Omental fat pad (tissue), 4 donors: ENCODE measurements around the gene DSN1. TPM values are rescaled to one million over a fixed set of nuclear protein-coding genes. Genes with fewer than 3 reads are reported as not detected.

Source experiments
- ATAC-seq: fragments of 150-250 bp; one replicate; pipeline ENCODE4 v1.9.1; 2016; ENCODE audit warnings: mild to moderate bottlenecking, moderate library complexity; ENCODE audit not compliant: low FRiP score
- DNase-seq: peaks from one replicate; pipeline ENCODE4 v3.0.0-alpha.2; 2019; ENCODE audit warnings: low spot score
- CTCF ChIP-seq, 3 donors: fragments of 450-650 bp; IDR thresholded peaks; one replicate each; pipeline ENCODE4 v1.5.1; 2016 to 2017; ENCODE audit warnings: antibody characterized with exemption in 3 of 3, mild to moderate bottlenecking in 3 of 3, moderate library complexity in 2 of 3
- total RNA-seq, 4 donors: library from RNA; depleted of rRNA; stranded (reverse); fragments of >200 nt; gene quantifications; one replicate each; pipeline ENCODE4 v1.1.0, GENCODE V29; 2016

The DSN1 gene
- total RNA-seq, 4 donors from 2014 or later, result 4.5 to 13.9 (median 5.0) TPM

GRCh38 chr20:36818185-36818584, 44.6 kb upstream of the DSN1 start:
- no peak for ATAC-seq
- no peak for TF ChIP-seq CTCF (IDR thresholded peaks at IDR 0.05)

GRCh38 chr20:36817496-36817895, 43.9 kb upstream of the DSN1 start:
- no peak for DNase-seq
- no peak for TF ChIP-seq CTCF (IDR thresholded peaks at IDR 0.05)
- ATAC-seq, result no peak

More at GRCh38 chr20:36818185-36818584, 44.6 kb upstream of the DSN1 start:
- DNase-seq, result no peak

GRCh38 chr20:36815454-36816091, 42.0 kb upstream of the DSN1 start:
- DNase-seq (no peak), ATAC-seq (no peak)
- TF ChIP-seq CTCF (IDR thresholded peaks at IDR 0.05), result no peak

GRCh38 chr20:36812594-36813463, 39.3 kb upstream of the DSN1 start:
- no peak for DNase-seq
- TF ChIP-seq CTCF (IDR thresholded peaks at IDR 0.05), result no peak
- ATAC-seq, result no peak

- TF ChIP-seq CTCF (IDR thresholded peaks at IDR 0.05), result no peak
- peak; percentile 77 for DNase-seq
- peak; percentile 34 for ATAC-seq
These were observed 35.0 kb upstream of the DSN1 start for GRCh38 chr20:36808317-36809257.

GRCh38 chr20:36806049-36806448, 32.5 kb upstream of the DSN1 start:
- no peak for ATAC-seq
- TF ChIP-seq CTCF (IDR thresholded peaks at IDR 0.05), result no peak
- DNase-seq, result no peak
